SK-N-SH (cell line): ENCODE results near the gene SCUBE3. TPM values are rescaled to one million over a fixed set of nuclear protein-coding genes. Genes with fewer than 3 reads are reported as not detected.
A peak's percentile ranks its signal among the peaks of the same experiment; 100 is the strongest.

Experiments
- CTCF ChIA-PET: fragments of 300-600, 350-600 bp; formaldehyde crosslinking; extraction: SDS; loops from one replicate; lab custom pipeline; 2021; lab: Yijun Ruan, JAX
- POLR2A ChIA-PET: fragments of 350-600 bp; sonication (Branson Sonifier 250); formaldehyde crosslinking; extraction: SDS; loops from one replicate; lab custom pipeline; 2020; ENCODE audit warnings: antibody characterized with exemption, inconsistent platforms; lab: Yijun Ruan, JAX
- DNase-seq: peaks from one replicate; pipeline ENCODE4 v3.0.0; 2012
- H2AFZ ChIP-seq: fragments of 200-600 bp; sonication (generic); 2 replicates; pipeline ENCODE4 v1.8.1; 2016; ENCODE audit warnings: antibody characterized with exemption, mild to moderate bottlenecking, low read depth
- H3F3A ChIP-seq: fragments of 200-600 bp; sonication (generic); replicated peaks from 2 replicates; pipeline ENCODE3; 2016; ENCODE audit warnings: antibody characterized with exemption, mild to moderate bottlenecking; ENCODE audit not compliant: insufficient read depth
- H3K27ac ChIP-seq, 2 experiments: fragments of 200-500 bp in 1 of 2; fragments of 200-600 bp in 1 of 2; sonication (Bioruptor generic) in 1 of 2; sonication (generic), shearing (Covaris generic) in 1 of 2; 2 replicates each; pipeline versions ENCODE4 v1.5.1 to v1.6.1; 2014 to 2016; ENCODE audit warnings: low read depth in 2 of 2, inconsistent platforms in 1 of 2, low read length in 1 of 2, mild to moderate bottlenecking in 1 of 2, mixed read lengths in 1 of 2
- H3K27me3 ChIP-seq: fragments of 200-600 bp; sonication (generic), shearing (Covaris generic); 2 replicates; pipeline ENCODE4 v1.6.1; 2016; ENCODE audit warnings: mixed run types; ENCODE audit not compliant: insufficient read depth
- H3K36me3 ChIP-seq, 2 experiments: fragments of 200-500 bp in 1 of 2; fragments of 200-600 bp in 1 of 2; sonication (Bioruptor generic) in 1 of 2; sonication (generic) in 1 of 2; replicated peaks in 1 of 2; 2 replicates each; pipeline versions ENCODE3 to v1.5.1; 2014 to 2016; ENCODE audit warnings: low read length in 1 of 2, mild to moderate bottlenecking in 1 of 2; ENCODE audit not compliant: insufficient read depth in 2 of 2, control insufficient read depth in 1 of 2
- H3K4me1 ChIP-seq, 2 experiments: fragments of 200-500 bp in 1 of 2; fragments of 200-600 bp in 1 of 2; sonication (Bioruptor generic) in 1 of 2; sonication (generic), shearing (Covaris generic) in 1 of 2; 2 replicates each; pipeline versions ENCODE4 v1.5.1 to v1.6.1; 2014 to 2016; ENCODE audit warnings: low read depth in 1 of 2, low read length in 1 of 2, mixed run types in 1 of 2; ENCODE audit not compliant: insufficient read depth in 2 of 2, control insufficient read depth in 1 of 2
- H3K4me2 ChIP-seq: fragments of 200-600 bp; sonication (generic), shearing (Covaris generic); 2 replicates; pipeline ENCODE4 v1.6.1; 2017; ENCODE audit warnings: mixed run types
- H3K4me3 ChIP-seq, 2 experiments: fragments of 200-500 bp in 1 of 2; fragments of 200-600 bp in 1 of 2; sonication (Bioruptor generic) in 1 of 2; sonication (generic), shearing (Covaris generic) in 1 of 2; 2 replicates each; pipeline versions ENCODE4 v1.5.1 to v1.8.1; 2014 to 2016; ENCODE audit warnings: low read depth in 2 of 2, inconsistent platforms in 1 of 2, low read length in 1 of 2, mild to moderate bottlenecking in 1 of 2, mixed read lengths in 1 of 2, moderate library complexity in 1 of 2
- H3K79me2 ChIP-seq: fragments of 200-600 bp; sonication (generic); 2 replicates; pipeline ENCODE4 v1.8.1; 2017; ENCODE audit warnings: mild to moderate bottlenecking; ENCODE audit not compliant: insufficient read depth
- H3K9ac ChIP-seq: fragments of 200-600 bp; sonication (generic); 2 replicates; pipeline ENCODE4 v1.6.1; 2017; ENCODE audit warnings: mixed run types
- H3K9me2 ChIP-seq: fragments of 200-600 bp; sonication (generic); 2 replicates; pipeline ENCODE4 v1.6.1; 2017; ENCODE audit warnings: mixed run types
- H3K9me3 ChIP-seq: fragments of 200-600 bp; sonication (generic); 2 replicates; pipeline ENCODE4 v1.6.1; 2017; ENCODE audit warnings: mixed run types, mild to moderate bottlenecking, moderate library complexity
- H4K20me1 ChIP-seq: fragments of 200-600 bp; sonication (generic); 2 replicates; pipeline ENCODE4 v1.6.1; 2017; ENCODE audit warnings: mild to moderate bottlenecking, mixed run types; ENCODE audit not compliant: insufficient read depth
- CHD2 ChIP-seq: fragments of 150-350 bp; IDR thresholded peaks from 2 replicates; pipeline ENCODE4 v1.6.1; 2018; ENCODE audit warnings: low read length; ENCODE audit not compliant: partially characterized antibody
- ELF1 ChIP-seq: IDR thresholded peaks from 2 replicates; pipeline ENCODE4 v1.4.0; 2012
- EP300 ChIP-seq, 2 experiments: IDR thresholded peaks; 2 replicates each; pipeline versions ENCODE4 v1.4.0 to v1.6.1; 2012; ENCODE audit warnings: borderline replicate concordance in 1 of 2, low read depth in 1 of 2, low read length in 1 of 2
- EZH2phosphoT487 ChIP-seq: fragments of 200-600 bp; sonication (generic); IDR thresholded peaks from 2 replicates; pipeline ENCODE4 v1.6.1; 2017; ENCODE audit warnings: low read depth, mixed run types, mild to moderate bottlenecking, antibody characterized with exemption, moderate library complexity, borderline replicate concordance
- FOXJ3 ChIP-seq: sonication (generic); formaldehyde crosslinking; IDR thresholded peaks from 2 replicates; pipeline ENCODE4 v1.5.1; 2020; ENCODE audit warnings: mild to moderate bottlenecking, missing genetic modification reagents
- GABPA ChIP-seq: IDR thresholded peaks from 2 replicates; pipeline ENCODE4 v1.4.0; 2012; ENCODE audit warnings: low read depth, mild to moderate bottlenecking
- JUND ChIP-seq: IDR thresholded peaks from 2 replicates; pipeline ENCODE4 v1.4.0; 2012
- MXI1 ChIP-seq: IDR thresholded peaks from 2 replicates; pipeline ENCODE4 v1.6.1; 2012; ENCODE audit warnings: mild to moderate bottlenecking, low read depth, low read length, improper control_type of control experiment
- NFIC ChIP-seq: IDR thresholded peaks from 2 replicates; pipeline ENCODE4 v1.4.0; 2012; ENCODE audit warnings: borderline replicate concordance
- RAD21 ChIP-seq: IDR thresholded peaks from 2 replicates; pipeline ENCODE4 v1.6.1; 2012; ENCODE audit warnings: mild to moderate bottlenecking, low read length
- RCOR1 ChIP-seq: fragments of 150-350 bp; IDR thresholded peaks from 2 replicates; pipeline ENCODE4 v1.6.1; 2017; ENCODE audit warnings: antibody characterized with exemption, low read length
- RFX5 ChIP-seq: IDR thresholded peaks from 2 replicates; pipeline ENCODE4 v1.6.1; 2012; ENCODE audit warnings: mild to moderate bottlenecking, improper control_type of control experiment, low read length
- RXRA ChIP-seq: IDR thresholded peaks from 2 replicates; pipeline ENCODE4 v1.4.0; 2012; ENCODE audit warnings: low read depth, mild to moderate bottlenecking, borderline replicate concordance
- SIN3A ChIP-seq: IDR thresholded peaks from 2 replicates; pipeline ENCODE4 v1.6.1; 2012; ENCODE audit warnings: low read depth, mild to moderate bottlenecking, low read length, moderate library complexity, borderline replicate concordance
- SMC3 ChIP-seq: IDR thresholded peaks from 2 replicates; pipeline ENCODE4 v1.6.1; 2012; ENCODE audit warnings: low read depth, low read length, improper control_type of control experiment
- TEAD4 ChIP-seq: IDR thresholded peaks from 2 replicates; pipeline ENCODE4 v1.4.0; 2012; ENCODE audit warnings: mild to moderate bottlenecking, borderline replicate concordance; ENCODE audit not compliant: insufficient read depth
- YY1 ChIP-seq: IDR thresholded peaks from 2 replicates; pipeline ENCODE4 v1.4.0; 2012; ENCODE audit warnings: low read depth, mild to moderate bottlenecking
- WGBS: methylation state at CpG from one replicate; pipeline ENCODE4 v1.1.6; 2017; ENCODE audit warnings: low lambda C conversion rate; 5-methylcytosine and 5-hydroxymethylcytosine counted together
- polyA plus RNA-seq, 3 experiments: library from polyadenylated mRNA; depleted of rRNA; stranded (reverse); fragments of >200 nt; gene quantifications; 2 replicates each; pipeline ENCODE4 v1.2.3, GENCODE V29; 2012
- TF ChIP-seq, protein P1 (sequence below): fragments of 200-600 bp; sonication (generic); IDR thresholded peaks from 2 replicates; pipeline ENCODE4 v1.6.1; 2017; ENCODE audit warnings: antibody characterized with exemption, mild to moderate bottlenecking, moderate library complexity
- TF ChIP-seq, protein P2 (sequence below): IDR thresholded peaks from 2 replicates; pipeline ENCODE4 v1.4.0; 2012; ENCODE audit warnings: low read depth
- TF ChIP-seq, protein P3 (sequence below): IDR thresholded peaks from 2 replicates; pipeline ENCODE4 v1.6.1; 2012; ENCODE audit warnings: mild to moderate bottlenecking, low read depth, low read length, moderate library complexity

Gene SCUBE3
- polyA plus RNA-seq, 1 of the 3 experiments (the other 2 are of a cell fraction): 2.0 TPM

DNA sequence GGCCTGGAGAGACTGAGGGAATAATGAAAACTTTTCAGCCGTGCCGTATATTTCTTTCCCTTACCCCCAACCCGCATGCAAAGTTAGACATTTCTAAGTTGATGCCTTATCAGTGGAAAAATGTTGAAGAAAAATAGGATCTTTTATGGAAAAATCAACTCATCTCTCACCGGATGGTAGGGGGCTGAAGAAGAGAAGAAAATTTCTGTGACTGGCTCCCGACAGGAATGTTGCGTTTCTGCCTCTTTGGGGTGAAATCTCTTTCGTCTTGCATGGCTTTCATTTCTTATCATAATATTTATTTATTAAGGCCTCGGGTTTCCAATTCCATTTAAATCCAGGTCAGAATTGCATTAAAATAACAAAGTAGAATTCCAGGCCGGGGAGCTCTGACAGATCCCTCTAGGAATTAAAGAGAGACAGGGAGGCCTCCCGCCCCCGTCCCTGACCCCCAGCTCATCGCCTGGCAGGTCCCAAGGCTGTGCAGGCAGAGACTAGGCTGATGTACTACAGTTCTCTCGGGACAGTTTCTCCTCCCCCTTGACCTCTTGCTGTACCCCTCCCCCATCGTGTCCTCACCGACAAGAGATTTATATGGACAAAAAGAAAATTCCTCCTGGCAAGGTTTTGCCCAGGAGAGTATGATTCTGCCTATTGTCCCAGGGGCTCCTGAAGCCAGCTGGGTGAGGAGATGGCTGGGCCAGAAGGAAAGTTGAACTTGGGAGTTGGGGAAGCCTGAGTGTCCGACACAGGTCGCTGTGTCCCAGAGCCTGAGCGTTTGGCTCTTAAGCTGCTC is 1.3 kb downstream of the SCUBE3 start:
- Histone ChIP-seq H3K9me3 (no peaks in the 10 kb centered on the region), H3K9ac (peak overlapping the region; percentile 54; the same call in 1 of the 2 replicates), H3K4me2 (peak overlapping the region; percentile 90), H3K36me3 (no peaks in the 10 kb centered on the region), H3K4me1 (peaks cover 0 to 4% of the 10 kb centered on the region in 2 experiments; a peak in 1 of 4 replicates), H2AFZ (no peak overlapping the region), H3K27me3 (no peaks in the 10 kb centered on the region), H3F3A (no peaks in the 10 kb centered on the region), H3K79me2 (peaks cover 9% of the 10 kb centered on the region; the same call in 1 of the 2 replicates), H3K27ac (no peak overlapping the region), H4K20me1 (no peaks in the 10 kb centered on the region), H3K4me3 (peak overlapping the region in 1 of 2 experiments; percentile 63; a peak in 3 of 4 replicates), H3K9me2 (no peaks in the 10 kb centered on the region)
- no peak for TF ChIP-seq NFIC
- TF ChIP-seq, protein P1, sequence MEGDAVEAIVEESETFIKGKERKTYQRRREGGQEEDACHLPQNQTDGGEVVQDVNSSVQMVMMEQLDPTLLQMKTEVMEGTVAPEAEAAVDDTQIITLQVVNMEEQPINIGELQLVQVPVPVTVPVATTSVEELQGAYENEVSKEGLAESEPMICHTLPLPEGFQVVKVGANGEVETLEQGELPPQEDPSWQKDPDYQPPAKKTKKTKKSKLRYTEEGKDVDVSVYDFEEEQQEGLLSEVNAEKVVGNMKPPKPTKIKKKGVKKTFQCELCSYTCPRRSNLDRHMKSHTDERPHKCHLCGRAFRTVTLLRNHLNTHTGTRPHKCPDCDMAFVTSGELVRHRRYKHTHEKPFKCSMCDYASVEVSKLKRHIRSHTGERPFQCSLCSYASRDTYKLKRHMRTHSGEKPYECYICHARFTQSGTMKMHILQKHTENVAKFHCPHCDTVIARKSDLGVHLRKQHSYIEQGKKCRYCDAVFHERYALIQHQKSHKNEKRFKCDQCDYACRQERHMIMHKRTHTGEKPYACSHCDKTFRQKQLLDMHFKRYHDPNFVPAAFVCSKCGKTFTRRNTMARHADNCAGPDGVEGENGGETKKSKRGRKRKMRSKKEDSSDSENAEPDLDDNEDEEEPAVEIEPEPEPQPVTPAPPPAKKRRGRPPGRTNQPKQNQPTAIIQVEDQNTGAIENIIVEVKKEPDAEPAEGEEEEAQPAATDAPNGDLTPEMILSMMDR: no peak
- TF ChIP-seq JUND: no peak
- TF ChIP-seq SIN3A: no peak
- no peak for TF ChIP-seq FOXJ3 (CRISPR knock-in tag)
- TF ChIP-seq ELF1: no peak
- TF ChIP-seq RFX5: no peak
- no peak for TF ChIP-seq YY1
- no peak for TF ChIP-seq EP300 (IDR thresholded peaks at IDR 0.05; ENCODE audit: borderline replicate concordance in 1 of 2, low read depth in 1 of 2, low read length in 1 of 2)
- no peak for TF ChIP-seq SMC3
- no peak for TF ChIP-seq RCOR1
- no peak for TF ChIP-seq TEAD4
- TF ChIP-seq RAD21: no peak
- WGBS: 88% methylated on average over 18 of the region's 18 CpGs
- ChIA-PET POLR2A (interaction anchor here (0.6 kb wide), 1 partner anchor 247 kb away, joined by 3 read pairs; no protein-coding TSS in a partner anchor), CTCF (interaction anchor here (1.2 to 4.3 kb wide), 6 partner anchors 10 to 228 kb away, joined by 3 to 29 read pairs (median 5); no protein-coding TSS in a partner anchor)
- peak; percentile 42 for DNase-seq

DNA sequence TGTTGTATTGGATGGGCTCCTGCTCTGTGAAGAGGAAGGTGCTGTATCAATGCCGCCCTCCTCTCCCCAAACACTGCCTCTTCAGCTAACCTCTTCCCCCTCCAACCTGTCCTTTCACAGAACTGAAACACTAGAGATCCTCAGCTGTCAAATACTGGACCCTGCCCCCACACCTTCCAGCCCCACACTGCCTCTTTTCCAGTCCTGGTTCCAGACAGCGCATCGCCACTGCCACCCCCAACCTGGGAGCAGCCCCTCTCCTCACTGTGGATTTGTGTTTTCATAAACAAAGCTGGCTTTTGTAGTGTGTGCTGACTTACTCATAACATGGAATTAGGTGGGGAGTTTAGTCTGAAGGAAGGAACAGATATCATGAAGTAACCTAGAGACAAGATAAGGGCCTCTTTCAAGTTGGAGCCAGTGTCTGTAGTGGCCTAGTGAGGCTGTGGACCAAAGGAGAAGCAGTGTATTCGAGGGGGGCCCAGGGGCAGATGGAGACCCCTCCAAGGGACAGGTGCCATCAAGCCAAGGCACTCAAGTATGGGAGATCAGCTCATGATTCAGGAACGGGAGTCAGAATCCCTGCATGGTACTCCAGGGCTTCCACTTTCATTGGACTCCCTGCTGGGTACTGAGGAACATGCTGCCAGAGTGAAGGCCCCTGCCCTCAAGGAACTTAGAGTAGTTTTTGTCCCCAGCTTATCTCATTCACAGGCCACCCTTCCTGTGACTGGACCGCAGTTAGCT is 2.1 kb downstream of the SCUBE3 start:
- Histone ChIP-seq H3K79me2 (peaks cover 9% of the 10 kb centered on the region; the same call in 1 of the 2 replicates), H3K9ac (no peak overlapping the region), H2AFZ (no peak overlapping the region), H3F3A (no peaks in the 10 kb centered on the region), H3K9me2 (no peaks in the 10 kb centered on the region), H3K27me3 (no peaks in the 10 kb centered on the region), H3K36me3 (no peaks in the 10 kb centered on the region), H3K27ac (no peak overlapping the region), H4K20me1 (no peaks in the 10 kb centered on the region), H3K4me3 (peak overlapping the region in 1 of 2 experiments; percentile 11; a peak in 1 of 4 replicates), H3K4me1 (peaks cover 0 to 4% of the 10 kb centered on the region in 2 experiments; a peak in 1 of 4 replicates), H3K4me2 (peak overlapping the region; percentile 90), H3K9me3 (no peaks in the 10 kb centered on the region)
- ChIA-PET CTCF (interaction anchor here (1.2 to 4.3 kb wide), 6 partner anchors 11 to 229 kb away, joined by 3 to 29 read pairs (median 5); no protein-coding TSS in a partner anchor), POLR2A (no interaction called here)
- no peak for DNase-seq
- WGBS: 90% methylated on average over 6 of the region's 6 CpGs
- TF ChIP-seq, protein P2, sequence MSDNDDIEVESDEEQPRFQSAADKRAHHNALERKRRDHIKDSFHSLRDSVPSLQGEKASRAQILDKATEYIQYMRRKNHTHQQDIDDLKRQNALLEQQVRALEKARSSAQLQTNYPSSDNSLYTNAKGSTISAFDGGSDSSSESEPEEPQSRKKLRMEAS: no peak
- TF ChIP-seq ELF1 (no peak), EZH2phosphoT487 (no peak), TEAD4 (no peak), GABPA (no peak), FOXJ3 (CRISPR knock-in tag) (no peak), JUND (no peak), RXRA (no peak), MXI1 (no peak), NFIC (no peak), CHD2 (no peak)
- TF ChIP-seq, protein P3, sequence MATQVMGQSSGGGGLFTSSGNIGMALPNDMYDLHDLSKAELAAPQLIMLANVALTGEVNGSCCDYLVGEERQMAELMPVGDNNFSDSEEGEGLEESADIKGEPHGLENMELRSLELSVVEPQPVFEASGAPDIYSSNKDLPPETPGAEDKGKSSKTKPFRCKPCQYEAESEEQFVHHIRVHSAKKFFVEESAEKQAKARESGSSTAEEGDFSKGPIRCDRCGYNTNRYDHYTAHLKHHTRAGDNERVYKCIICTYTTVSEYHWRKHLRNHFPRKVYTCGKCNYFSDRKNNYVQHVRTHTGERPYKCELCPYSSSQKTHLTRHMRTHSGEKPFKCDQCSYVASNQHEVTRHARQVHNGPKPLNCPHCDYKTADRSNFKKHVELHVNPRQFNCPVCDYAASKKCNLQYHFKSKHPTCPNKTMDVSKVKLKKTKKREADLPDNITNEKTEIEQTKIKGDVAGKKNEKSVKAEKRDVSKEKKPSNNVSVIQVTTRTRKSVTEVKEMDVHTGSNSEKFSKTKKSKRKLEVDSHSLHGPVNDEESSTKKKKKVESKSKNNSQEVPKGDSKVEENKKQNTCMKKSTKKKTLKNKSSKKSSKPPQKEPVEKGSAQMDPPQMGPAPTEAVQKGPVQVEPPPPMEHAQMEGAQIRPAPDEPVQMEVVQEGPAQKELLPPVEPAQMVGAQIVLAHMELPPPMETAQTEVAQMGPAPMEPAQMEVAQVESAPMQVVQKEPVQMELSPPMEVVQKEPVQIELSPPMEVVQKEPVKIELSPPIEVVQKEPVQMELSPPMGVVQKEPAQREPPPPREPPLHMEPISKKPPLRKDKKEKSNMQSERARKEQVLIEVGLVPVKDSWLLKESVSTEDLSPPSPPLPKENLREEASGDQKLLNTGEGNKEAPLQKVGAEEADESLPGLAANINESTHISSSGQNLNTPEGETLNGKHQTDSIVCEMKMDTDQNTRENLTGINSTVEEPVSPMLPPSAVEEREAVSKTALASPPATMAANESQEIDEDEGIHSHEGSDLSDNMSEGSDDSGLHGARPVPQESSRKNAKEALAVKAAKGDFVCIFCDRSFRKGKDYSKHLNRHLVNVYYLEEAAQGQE: no peak
